Endometrial microvascular endothelial cells (primary cell): ENCODE measurements around the gene GALNT14. TPM values are rescaled to one million over a fixed set of nuclear protein-coding genes. Genes with fewer than 3 reads are reported as not detected.

Experiments used
- in situ Hi-C: cut with HindIII; loops from 2 replicates; pipeline ENCODE4 v1.10.0; 2017; ENCODE audit warnings: low sequenced_read_pairs, low pct_unique_long_range_greater_than_20kb; ENCODE audit errors: inconsistent ontology term
- total RNA-seq: library from RNA; depleted of rRNA; stranded (reverse); fragments of >200 nt; gene quantifications from one replicate; pipeline ENCODE4 v1.2.3, GENCODE V29; 2015; ENCODE audit errors: inconsistent ontology term

GALNT14 gene
- total RNA-seq, 1 donor from 2014 or later = 3.6 TPM

GRCh38 chr2:30894498-30895119, 243.6 kb downstream of the GALNT14 start:
- in situ Hi-C loops = no loop called here

- in situ Hi-C loops = no loop called here
Measured at GRCh38 chr2:30888852-30889409, 249.3 kb downstream of the GALNT14 start.

- in situ Hi-C loops = no loop called here
Measured at GRCh38 chr2:30886080-30886479, 252.2 kb downstream of the GALNT14 start.

GRCh38 chr2:30883822-30884221, 254.4 kb downstream of the GALNT14 start:
- in situ Hi-C loops = no loop called here

GRCh38 chr2:30883184-30883583, 255.1 kb downstream of the GALNT14 start:
- in situ Hi-C loops = no loop called here

GRCh38 chr2:30880516-30880915, 257.7 kb downstream of the GALNT14 start:
- in situ Hi-C loops = no loop called here

- in situ Hi-C loops = no loop called here
Measured at GRCh38 chr2:30877833-30878232, 260.4 kb downstream of the GALNT14 start.

GRCh38 chr2:30872797-30873196, 265.4 kb downstream of the GALNT14 start:
- in situ Hi-C loops = no loop called here

- in situ Hi-C loops = no loop called here
Measured at GRCh38 chr2:30871980-30872789, 266.1 kb downstream of the GALNT14 start.

GRCh38 chr2:30871440-30871839, 266.8 kb downstream of the GALNT14 start:
- in situ Hi-C loops = no loop called here

- in situ Hi-C loops = no loop called here
Measured at GRCh38 chr2:30869988-30870387, 268.3 kb downstream of the GALNT14 start.

- in situ Hi-C loops = no loop called here
Measured at GRCh38 chr2:30867385-30867784, 270.9 kb downstream of the GALNT14 start.

GRCh38 chr2:30866974-30867373, 271.3 kb downstream of the GALNT14 start:
- in situ Hi-C loops = no loop called here

GRCh38 chr2:30865892-30866681, 272.2 kb downstream of the GALNT14 start:
- in situ Hi-C loops = no loop called here

- in situ Hi-C loops = no loop called here
Measured at GRCh38 chr2:30865243-30865642, 273.0 kb downstream of the GALNT14 start.

GRCh38 chr2:30862054-30862651, 276.1 kb downstream of the GALNT14 start:
- in situ Hi-C loops = no loop called here

GRCh38 chr2:30860726-30861125, 277.5 kb downstream of the GALNT14 start:
- in situ Hi-C loops = no loop called here
